ENCODE data around the gene ZKSCAN4. TPM values are rescaled to one million over a fixed set of nuclear protein-coding genes. Genes with fewer than 3 reads are reported as not detected.

The ZKSCAN4 gene
- total RNA-seq, 1 donor from 2014 or later: 3.9 TPM

- peak overlapping the region; percentile 94 for H3K9ac ChIP-seq (ENCODE audit: low read length)
- H2AFZ ChIP-seq (ENCODE audit: low read depth, low read length): peak overlapping the region; percentile 98
- H3K4me2 ChIP-seq (ENCODE audit: low read length): peak overlapping the region; percentile 99
- TF ChIP-seq EZH2 (IDR thresholded peaks at IDR 0.05; ENCODE audit: insufficient read depth, low read length) (no peak), CTCF (IDR thresholded peaks at IDR 0.05; ENCODE audit: insufficient read depth, low read depth, low read length) (no peak)
- peaks cover 4% of the 10 kb centered on the region for H3K4me1 ChIP-seq (ENCODE audit: insufficient read depth, low read length)
- H3K9me3 ChIP-seq (ENCODE audit: insufficient read depth, low read depth, low read length): no peaks in the 10 kb centered on the region
- Mint-ChIP-seq H3K9me3 (ENCODE audit: unreplicated experiment) (no peaks in the 10 kb centered on the region), H3K27ac (ENCODE audit: unreplicated experiment) (no peak overlapping the region), H3K4me1 (ENCODE audit: low read depth, unreplicated experiment) (peaks cover 5% of the 10 kb centered on the region), H3K4me3 (ENCODE audit: unreplicated experiment) (no peak overlapping the region), H3K36me3 (ENCODE audit: low read depth, unreplicated experiment) (peaks cover 9% of the 10 kb centered on the region), H3K27me3 (ENCODE audit: low read depth, unreplicated experiment) (no peaks in the 10 kb centered on the region)
- H3K36me3 ChIP-seq (ENCODE audit: insufficient read depth, low read length): peaks cover 2% of the 10 kb centered on the region
- FAIRE-seq (no peak), DNase-seq (ENCODE audit: low read depth) (no peak)
- H3K27ac ChIP-seq (ENCODE audit: low read depth, low read length): peak overlapping the region; percentile 93
- H3K79me2 ChIP-seq (ENCODE audit: insufficient read depth, low read length): peaks cover 30% of the 10 kb centered on the region
- H3K4me3 ChIP-seq (ENCODE audit: insufficient read depth, low read depth, low read length): peak overlapping the region; percentile 89
- H3K27me3 ChIP-seq (ENCODE audit: insufficient read depth, low read length): no peaks in the 10 kb centered on the region
- H4K20me1 ChIP-seq (ENCODE audit: insufficient read depth, low read length): no peaks in the 10 kb centered on the region
These were observed 15.6 kb upstream of the ZKSCAN4 start for GRCh38 chr6:28267695-28268059.

- no peaks in the 10 kb centered on the region for H3K36me3 ChIP-seq (ENCODE audit: insufficient read depth, low read length)
These were observed 15.1 kb upstream of the ZKSCAN4 start, which contains the start of gene ZSCAN26 for GRCh38 chr6:28266962-28267694. ZSCAN26 (plus strand) TSS chr6:28267143; CDS start chr6:28271920, 4,777 bp downstream.

More at GRCh38 chr6:28266962-28267694, 15.1 kb upstream of the ZKSCAN4 start, which contains the start of gene ZSCAN26:
- peaks cover 30% of the 10 kb centered on the region for H3K79me2 ChIP-seq (ENCODE audit: insufficient read depth, low read length)
- H3K9me3 ChIP-seq (ENCODE audit: insufficient read depth, low read depth, low read length): no peaks in the 10 kb centered on the region
- peak within 1 kb of the TSS; percentile 99 for H3K4me2 ChIP-seq (ENCODE audit: low read length)
- peak within 1 kb of the TSS; percentile 94 for H3K9ac ChIP-seq (ENCODE audit: low read length)
- DNase-seq (ENCODE audit: low read depth) (peak; percentile 84), FAIRE-seq (no peak)
- Mint-ChIP-seq H3K4me1 (ENCODE audit: low read depth, unreplicated experiment) (peaks cover 5% of the 10 kb centered on the region), H3K36me3 (ENCODE audit: low read depth, unreplicated experiment) (peaks cover 4% of the 10 kb centered on the region), H3K27me3 (ENCODE audit: low read depth, unreplicated experiment) (no peaks in the 10 kb centered on the region), H3K27ac (ENCODE audit: unreplicated experiment) (no peak within 1 kb of the TSS), H3K9me3 (ENCODE audit: unreplicated experiment) (no peaks in the 10 kb centered on the region), H3K4me3 (ENCODE audit: unreplicated experiment) (no peak within 1 kb of the TSS)
- H2AFZ ChIP-seq (ENCODE audit: low read depth, low read length): peak within 1 kb of the TSS; percentile 98
- H4K20me1 ChIP-seq (ENCODE audit: insufficient read depth, low read length): no peaks in the 10 kb centered on the region
- peaks cover 4% of the 10 kb centered on the region for H3K4me1 ChIP-seq (ENCODE audit: insufficient read depth, low read length)
- no peak for TF ChIP-seq EZH2 (IDR thresholded peaks at IDR 0.05; ENCODE audit: insufficient read depth, low read length)
- no peak for TF ChIP-seq CTCF (IDR thresholded peaks at IDR 0.05; ENCODE audit: insufficient read depth, low read depth, low read length)
- H3K27ac ChIP-seq (ENCODE audit: low read depth, low read length): peak within 1 kb of the TSS; percentile 93
- no peaks in the 10 kb centered on the region for H3K27me3 ChIP-seq (ENCODE audit: insufficient read depth, low read length)
- peak within 1 kb of the TSS; percentile 89 for H3K4me3 ChIP-seq (ENCODE audit: insufficient read depth, low read depth, low read length)
